H1 (cell line): ENCODE measurements around the gene RAB3A. TPM values are rescaled to one million over a fixed set of nuclear protein-coding genes. Genes with fewer than 3 reads are reported as not detected.

Experiments used
- CTCF ChIA-PET: fragments of 300-600 bp; sonication (Branson Sonifier 250); formaldehyde crosslinking; loops from one replicate; lab custom pipeline; 2021; ENCODE audit not compliant: partially characterized antibody; lab: Charles Lee
- POLR2A ChIA-PET: fragments of 300-600 bp; sonication (Branson Sonifier 250); formaldehyde crosslinking; loops from one replicate; lab custom pipeline; 2021; ENCODE audit warnings: inconsistent platforms; ENCODE audit not compliant: partially characterized antibody; lab: Charles Lee
- DNase-seq, 2 experiments: peaks; one replicate each; pipeline versions ENCODE4 v3.0.0 to v3.0.0-alpha.2; 2010 to 2022; ENCODE audit warnings: low spot score in 2 of 2, low read depth in 1 of 2, mixed read lengths in 1 of 2
- FAIRE-seq: peaks from 2 replicates; lab custom pipeline; 2011; peaks lifted over from hg19 to GRCh38; lab: Jason Lieb, UNC
- H2AFZ ChIP-seq: 2 replicates; pipeline ENCODE4 v1.8.1; 2012; ENCODE audit warnings: low read length, inconsistent platforms
- H2AK5ac ChIP-seq: 2 replicates; pipeline ENCODE4 v1.6.1; 2013; ENCODE audit warnings: low read depth, low read length
- H2BK120ac ChIP-seq: replicated peaks from 2 replicates; pipeline ENCODE3; 2013; ENCODE audit warnings: low read depth, low read length, inconsistent platforms
- H2BK12ac ChIP-seq: 2 replicates; pipeline ENCODE4 v1.6.1; 2013; ENCODE audit warnings: low read depth, low read length
- H2BK15ac ChIP-seq: 2 replicates; pipeline ENCODE4 v1.6.1; 2013; ENCODE audit warnings: low read length
- H2BK20ac ChIP-seq: 2 replicates; pipeline ENCODE4 v1.6.1; 2013; ENCODE audit warnings: low read length
- H2BK5ac ChIP-seq: 2 replicates; pipeline ENCODE4 v1.6.1; 2013; ENCODE audit warnings: low read depth, low read length
- H3K14ac ChIP-seq: 2 replicates; pipeline ENCODE4 v1.6.1; 2013; ENCODE audit warnings: inconsistent platforms; ENCODE audit not compliant: insufficient read length
- H3K18ac ChIP-seq: 2 replicates; pipeline ENCODE4 v1.6.1; 2013; ENCODE audit warnings: low read length; ENCODE audit errors: extremely low read depth
- H3K23ac ChIP-seq: 2 replicates; pipeline ENCODE4 v1.6.1; 2013; ENCODE audit warnings: inconsistent platforms; ENCODE audit not compliant: insufficient read length
- H3K23me2 ChIP-seq: 2 replicates; pipeline ENCODE4 v1.6.1; 2013; ENCODE audit warnings: low read depth, low read length
- H3K27ac ChIP-seq: 2 replicates; pipeline ENCODE4 v1.6.1; 2011; ENCODE audit warnings: low read depth, low read length, inconsistent platforms
- H3K27me3 ChIP-seq, 4 experiments: replicated peaks in 1 of 4; 1 replicate in 1 of 4; 2 replicates in 3 of 4; pipeline versions ENCODE4 v1.6.1 to v1.8.1; 2011 to 2013; ENCODE audit warnings: low read length in 3 of 4, mild to moderate bottlenecking in 3 of 4, inconsistent platforms in 2 of 4, mixed read lengths in 2 of 4, moderate library complexity in 1 of 4; ENCODE audit not compliant: control insufficient read depth in 3 of 4, insufficient read depth in 3 of 4; ENCODE audit errors: extremely low read depth in 1 of 4
- H3K36me3 ChIP-seq, 4 experiments: 2 replicates each; pipeline versions ENCODE4 v1.6.1 to v1.8.1; 2011 to 2013; ENCODE audit warnings: mild to moderate bottlenecking in 4 of 4, low read length in 3 of 4, moderate library complexity in 2 of 4, control low read depth in 1 of 4, inconsistent platforms in 1 of 4; ENCODE audit not compliant: insufficient read depth in 4 of 4, control insufficient read depth in 2 of 4
- H3K4ac ChIP-seq: replicated peaks from 2 replicates; pipeline ENCODE3; 2013; ENCODE audit warnings: low read length, low read depth, mixed read lengths, inconsistent platforms; ENCODE audit not compliant: insufficient read length
- H3K4me1 ChIP-seq, 4 experiments: replicated peaks in 1 of 4; 1 replicate in 1 of 4; 2 replicates in 3 of 4; pipeline versions ENCODE4 v1.6.1 to v1.8.1; 2011 to 2013; ENCODE audit warnings: low read length in 3 of 4, inconsistent platforms in 2 of 4, mixed read lengths in 1 of 4; ENCODE audit not compliant: insufficient read depth in 4 of 4, control insufficient read depth in 3 of 4
- H3K4me2 ChIP-seq, 2 experiments: 2 replicates each; pipeline versions ENCODE4 v1.6.1 to v1.8.1; 2011 to 2013; ENCODE audit warnings: low read depth in 2 of 2, low read length in 2 of 2, control low read depth in 1 of 2, inconsistent platforms in 1 of 2, mild to moderate bottlenecking in 1 of 2; ENCODE audit not compliant: insufficient read depth in 1 of 2
- H3K4me3 ChIP-seq, 4 experiments: fragments of 200-600, 300-600 bp in 1 of 4; sonication (generic), shearing (Covaris generic), sonication (Bioruptor Twin) in 1 of 4; 2 replicates each; pipeline versions ENCODE4 v1.5.1 to v1.8.1; 2011 to 2016; ENCODE audit warnings: low read length in 4 of 4, low read depth in 3 of 4, control low read depth in 2 of 4, inconsistent platforms in 2 of 4, mild to moderate bottlenecking in 2 of 4, mixed read lengths in 1 of 4, moderate library complexity in 1 of 4; ENCODE audit not compliant: insufficient read depth in 2 of 4; ENCODE audit errors: extremely low read depth in 1 of 4
- H3K56ac ChIP-seq: replicated peaks from 2 replicates; pipeline ENCODE3; 2013; ENCODE audit warnings: low read depth, mild to moderate bottlenecking, mixed read lengths, low read length, inconsistent platforms; ENCODE audit not compliant: insufficient read length
- H3K79me1 ChIP-seq: 2 replicates; pipeline ENCODE4 v1.6.1; 2013; ENCODE audit warnings: low read depth, low read length, control low read depth
- H3K79me2 ChIP-seq, 2 experiments: 2 replicates each; pipeline versions ENCODE4 v1.6.1 to v1.8.1; 2012 to 2013; ENCODE audit warnings: low read length in 2 of 2, mild to moderate bottlenecking in 2 of 2, inconsistent platforms in 1 of 2; ENCODE audit not compliant: insufficient read depth in 2 of 2, control insufficient read depth in 1 of 2
- H3K9ac ChIP-seq, 4 experiments: replicated peaks in 1 of 4; 1 replicate in 1 of 4; 2 replicates in 3 of 4; pipeline versions ENCODE4 v1.6.1 to v1.8.1; 2011 to 2013; ENCODE audit warnings: low read depth in 3 of 4, low read length in 3 of 4, control low read depth in 2 of 4, mild to moderate bottlenecking in 2 of 4, moderate library complexity in 2 of 4, inconsistent platforms in 1 of 4; ENCODE audit errors: extremely low read depth in 1 of 4
- H3K9me3 ChIP-seq, 2 experiments: 2 replicates each; pipeline versions ENCODE4 v1.6.1 to v1.8.1; 2012 to 2013; ENCODE audit warnings: mild to moderate bottlenecking in 2 of 2, moderate library complexity in 2 of 2, control low read depth in 1 of 2, inconsistent platforms in 1 of 2, low read depth in 1 of 2, low read length in 1 of 2, mixed read lengths in 1 of 2; ENCODE audit not compliant: insufficient read depth in 2 of 2
- H4K20me1 ChIP-seq, 2 experiments: replicated peaks in 1 of 2; 2 replicates each; pipeline versions ENCODE3 to v1.8.1; 2011 to 2013; ENCODE audit warnings: inconsistent platforms in 2 of 2, low read length in 2 of 2, mild to moderate bottlenecking in 1 of 2; ENCODE audit not compliant: insufficient read depth in 2 of 2, control insufficient read depth in 1 of 2
- H4K5ac ChIP-seq: 2 replicates; pipeline ENCODE4 v1.6.1; 2013; ENCODE audit warnings: low read length, low read depth, mixed read lengths, inconsistent platforms; ENCODE audit not compliant: insufficient read length
- H4K8ac ChIP-seq: 2 replicates; pipeline ENCODE4 v1.8.0; 2013; ENCODE audit warnings: mild to moderate bottlenecking, moderate library complexity, low read length, inconsistent platforms; ENCODE audit not compliant: insufficient read depth; ENCODE audit errors: extremely low read depth
- H4K91ac ChIP-seq: replicated peaks from 2 replicates; pipeline ENCODE3; 2013; ENCODE audit warnings: low read length, mixed read lengths, inconsistent platforms; ENCODE audit not compliant: insufficient read length
- KDM4A ChIP-seq: IDR thresholded peaks from one replicate; pipeline ENCODE4 v1.7.1; 2012; ENCODE audit warnings: low read depth, mild to moderate bottlenecking, moderate library complexity, low read length, inconsistent platforms; ENCODE audit not compliant: severe bottlenecking
- NRF1 ChIP-seq: IDR thresholded peaks from 2 replicates; pipeline ENCODE4 v1.6.1; 2011; ENCODE audit warnings: mild to moderate bottlenecking, low read depth, low read length, improper control_type of control experiment
- PHF8 ChIP-seq: fragments of 200-600 bp; sonication (generic); conservative IDR thresholded peaks from 2 replicates; pipeline ENCODE4 v1.7.1; 2012; ENCODE audit warnings: low read depth, mild to moderate bottlenecking, inconsistent platforms, low read length, moderate library complexity
- POLR2A ChIP-seq, 2 experiments: IDR thresholded peaks; 1 replicate in 1 of 2; 2 replicates in 1 of 2; pipeline ENCODE4 v1.6.1; 2011; ENCODE audit warnings: low read depth in 2 of 2, low read length in 2 of 2, mild to moderate bottlenecking in 2 of 2; ENCODE audit errors: control extremely low read depth in 1 of 2
- POLR2AphosphoS5 ChIP-seq: IDR thresholded peaks from 2 replicates; pipeline ENCODE4 v1.6.1; 2011; ENCODE audit warnings: low read depth, low read length
- SIN3A ChIP-seq, 2 experiments: IDR thresholded peaks in 1 of 2; conservative IDR thresholded peaks in 1 of 2; 2 replicates each; pipeline ENCODE4 v1.6.1; 2011 to 2012; ENCODE audit warnings: low read length in 2 of 2, improper control_type of control experiment in 1 of 2, low read depth in 1 of 2, mild to moderate bottlenecking in 1 of 2
- TBP ChIP-seq: IDR thresholded peaks from 2 replicates; pipeline ENCODE4 v1.6.1; 2011; ENCODE audit warnings: low read depth, low read length, improper control_type of control experiment
- WGBS, 2 experiments: shearing (Covaris generic) in 1 of 2; methylation state at CpG; one replicate each; pipeline versions ENCODE4 v1.1.6 to v1.1.7; 2013 to 2015; ENCODE audit warnings: low lambda C conversion rate in 2 of 2, mixed read lengths in 2 of 2, inconsistent platforms in 1 of 2, low coverage in 1 of 2, missing lambda C conversion rate in 1 of 2; ENCODE audit not compliant: insufficient replicate concordance in 2 of 2, insufficient coverage in 1 of 2, insufficient read length in 1 of 2; ENCODE audit errors: extremely low coverage in 1 of 2, missing lambda C conversion rate in 1 of 2; 5-methylcytosine and 5-hydroxymethylcytosine counted together
- polyA plus RNA-seq, 7 experiments: library from polyadenylated mRNA; depleted of rRNA in 3 of 7; stranded (reverse) in 5 of 7; unstranded in 2 of 7; fragments of >200 nt in 5 of 7; fragments of 200-250 nt in 2 of 7; gene quantifications; 1 replicate in 5 of 7; 2 replicates in 1 of 7; 4 replicates in 1 of 7; pipeline versions ENCODE4 v1.2.1 to v1.2.3, GENCODE V29; 2011 to 2013; ENCODE audit warnings: missing spikeins in 2 of 7, mixed read lengths in 2 of 7
- total RNA-seq: library from RNA; stranded (reverse); fragmentation: NEBNext Ultra II Directional; extraction: Animal tissue kit (Norgen Biotek cat#: 25700); gene quantifications from 2 replicates; pipeline ENCODE4 v1.2.1, GENCODE V29; 2021
- TF ChIP-seq, protein P1 (sequence below): IDR thresholded peaks from 2 replicates; pipeline ENCODE4 v1.6.1; 2011; ENCODE audit warnings: low read depth, mild to moderate bottlenecking, low read length; ENCODE audit not compliant: insufficient read depth

RAB3A gene
- total and polyA plus RNA-seq, 2 of the 8 experiments (the other 6 are each of a cell fraction or from before 2014, with no cell fraction given) = 13.6 to 14.2 TPM

- Histone ChIP-seq H3K4ac (no peak overlapping the region), H3K27ac (peak overlapping the region; percentile 60; the same call in 1 of the 2 replicates), H3K9ac (peak overlapping the region; percentile 58 to 79 (median 69)), H2AK5ac (no peak overlapping the region), H2BK5ac (peak overlapping the region; percentile 85; the same call in 1 of the 2 replicates), H3K9me3 (no peaks in the 10 kb centered on the region), H2AFZ (no peak overlapping the region), H2BK20ac (no peak overlapping the region), H4K8ac (peak overlapping the region; percentile 72; the same call in 1 of the 2 replicates), H4K5ac (peak overlapping the region; percentile 7), H3K23me2 (peaks cover 10% of the 10 kb centered on the region), H3K18ac (peak overlapping the region; percentile 71; the same call in 1 of the 2 replicates), H3K4me2 (peak overlapping the region; percentile 93 to 94), H4K91ac (no peak overlapping the region), H3K14ac (no peak overlapping the region), H3K79me2 (peaks cover 0 to 4% of the 10 kb centered on the region in 2 experiments; a peak in 1 of 4 replicates), H3K4me3 (peak overlapping the region; percentile 82 to 96 (median 89)), H2BK15ac (no peak overlapping the region), H3K23ac (no peak overlapping the region), H2BK12ac (no peak overlapping the region), H3K27me3 (no peaks in the 10 kb centered on the region), H4K20me1 (peaks cover 3 to 22% of the 10 kb centered on the region in 2 experiments), H2BK120ac (no peak overlapping the region), H3K79me1 (peaks cover 6% of the 10 kb centered on the region; the same call in 1 of the 2 replicates), H3K36me3 (peaks cover 7 to 24% (median 9%) of the 10 kb centered on the region in 4 experiments; a peak in 6 of 8 replicates), H3K56ac (peak overlapping the region; percentile 16), H3K4me1 (peaks cover 5 to 12% (median 8%) of the 10 kb centered on the region in 4 experiments)
- DNase-seq (no peak), FAIRE-seq (no peak)
- 12% methylated on average over 46 of the region's 46 CpGs; no CpG with 5 or more reads in 1 of the 2 experiments for WGBS, 2 experiments
- POLR2A ChIA-PET = interaction anchor here (0.6 to 5.8 kb wide), 9 partner anchors 9 to 198 kb away, joined by 3 to 38 read pairs (median 3); partner anchors contain the start of genes JUND and RAB3A
- CTCF ChIA-PET = interaction anchor here (0.6 to 2.8 kb wide), 12 partner anchors 11 to 322 kb away, joined by 3 to 20 read pairs (median 4); a partner anchor contains a TSS
- 0 out of 4 replicates have a peak, but pooled peaks of 1 of the 2 experiments have one; percentile 9 for TF ChIP-seq SIN3A (conservative IDR thresholded peaks at IDR 0.05 in 1 of 2, IDR thresholded peaks at IDR 0.05 in 1 of 2; ENCODE audit: low read depth in 1 of 2, low read length in 2 of 2)
- peak; percentile 26 for TF ChIP-seq PHF8
- no peak for TF ChIP-seq POLR2AphosphoS5
- no peak for TF ChIP-seq POLR2A (IDR thresholded peaks at IDR 0.05; ENCODE audit: control extremely low read depth in 1 of 2, low read depth in 2 of 2, low read length in 2 of 2)
- peak; percentile 22 for TF ChIP-seq KDM4A
- no peak for TF ChIP-seq TBP
- no peak for TF ChIP-seq NRF1
- TF ChIP-seq, protein P1, sequence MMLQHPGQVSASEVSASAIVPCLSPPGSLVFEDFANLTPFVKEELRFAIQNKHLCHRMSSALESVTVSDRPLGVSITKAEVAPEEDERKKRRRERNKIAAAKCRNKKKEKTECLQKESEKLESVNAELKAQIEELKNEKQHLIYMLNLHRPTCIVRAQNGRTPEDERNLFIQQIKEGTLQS = no peak
Observed at GRCh38 chr19:18193388-18194180, 10.3 kb downstream of the RAB3A start.
